ENCODE results near the gene ZHX3.
"Not testable (repeated sequence)": the region's sequence is repeated elsewhere in the genome, so short reads cannot be mapped to it uniquely, and the experiment has no call there.

Gene ZHX3

GRCh38 chr20:41242807-41243206 lies 74.7 kb downstream of the ZHX3 start:
- H3K9me3 Mint-ChIP-seq = no peaks in the 10 kb centered on the region
- peak overlapping the region; percentile 27 for H3K27ac Mint-ChIP-seq
- peaks cover 5% of the 10 kb centered on the region for H3K4me1 Mint-ChIP-seq
- no peak for DNase-seq (ENCODE audit: low spot score in 2 of 2)
- peak; percentile 65 for ATAC-seq
- peaks cover 6% of the 10 kb centered on the region for H3K36me3 Mint-ChIP-seq
- H3K4me3 Mint-ChIP-seq = no peak overlapping the region

- ATAC-seq (no peak), DNase-seq (ENCODE audit: low spot score in 2 of 2) (no peak)
- Mint-ChIP-seq H3K27ac (peak overlapping the region; percentile 27), H3K4me1 (peaks cover 5% of the 10 kb centered on the region), H3K4me3 (no peak overlapping the region), H3K36me3 (peaks cover 6% of the 10 kb centered on the region), H3K9me3 (no peaks in the 10 kb centered on the region)
Observed at GRCh38 chr20:41242352-41242751, 75.2 kb downstream of the ZHX3 start.

- peaks cover 14% of the 10 kb centered on the region for H3K4me1 Mint-ChIP-seq
- not testable (repeated sequence) for DNase-seq (ENCODE audit: low spot score in 2 of 2); H3K9me3 Mint-ChIP-seq; H3K27ac Mint-ChIP-seq; ATAC-seq; H3K36me3 Mint-ChIP-seq; H3K4me3 Mint-ChIP-seq
Observed at GRCh38 chr20:41237233-41237632, 80.3 kb downstream of the ZHX3 start.

GRCh38 chr20:41236818-41237217 lies 80.7 kb downstream of the ZHX3 start:
- ATAC-seq; H3K36me3 Mint-ChIP-seq; H3K9me3 Mint-ChIP-seq; H3K27ac Mint-ChIP-seq; DNase-seq (ENCODE audit: low spot score in 2 of 2); H3K4me3 Mint-ChIP-seq: not testable (repeated sequence)
- peaks cover 15% of the 10 kb centered on the region for H3K4me1 Mint-ChIP-seq

- ATAC-seq (no peak), DNase-seq (ENCODE audit: low spot score in 2 of 2) (no peak)
- H3K4me1 Mint-ChIP-seq = peaks cover 15% of the 10 kb centered on the region
- peaks cover 6% of the 10 kb centered on the region for H3K36me3 Mint-ChIP-seq
- H3K4me3 Mint-ChIP-seq = no peak overlapping the region
- H3K27ac Mint-ChIP-seq = no peak overlapping the region
- H3K9me3 Mint-ChIP-seq = no peaks in the 10 kb centered on the region
Observed at GRCh38 chr20:41234546-41234945, 83.0 kb downstream of the ZHX3 start.

GRCh38 chr20:41234041-41234440 lies 83.5 kb downstream of the ZHX3 start:
- Mint-ChIP-seq H3K4me1 (peaks cover 15% of the 10 kb centered on the region), H3K27ac (no peak overlapping the region), H3K36me3 (peaks cover 6% of the 10 kb centered on the region), H3K9me3 (no peaks in the 10 kb centered on the region), H3K4me3 (no peak overlapping the region)
- ATAC-seq (no peak), DNase-seq (ENCODE audit: low spot score in 2 of 2) (no peak)

- H3K4me3 Mint-ChIP-seq = peak overlapping the region; percentile 2
- ATAC-seq = peak; percentile 67
- H3K4me1 Mint-ChIP-seq = peaks cover 15% of the 10 kb centered on the region
- H3K36me3 Mint-ChIP-seq = peaks cover 4% of the 10 kb centered on the region
- H3K27ac Mint-ChIP-seq = no peak overlapping the region
- DNase-seq (ENCODE audit: low spot score in 2 of 2) = no peak
- H3K9me3 Mint-ChIP-seq = no peaks in the 10 kb centered on the region
Observed at GRCh38 chr20:41232973-41233926, 84.3 kb downstream of the ZHX3 start.

- DNase-seq (ENCODE audit: low spot score in 2 of 2) (no peak), ATAC-seq (no peak)
- Mint-ChIP-seq H3K9me3 (no peaks in the 10 kb centered on the region), H3K27ac (no peak overlapping the region), H3K4me1 (peaks cover 15% of the 10 kb centered on the region), H3K4me3 (no peak overlapping the region), H3K36me3 (no peaks in the 10 kb centered on the region)
Observed at GRCh38 chr20:41231136-41231535, 86.4 kb downstream of the ZHX3 start.

- Mint-ChIP-seq H3K4me1 (peaks cover 15% of the 10 kb centered on the region), H3K4me3 (no peak overlapping the region), H3K36me3 (no peaks in the 10 kb centered on the region), H3K9me3 (no peaks in the 10 kb centered on the region), H3K27ac (no peak overlapping the region)
- DNase-seq (ENCODE audit: low spot score in 2 of 2) (no peak), ATAC-seq (no peak)
Observed at GRCh38 chr20:41230136-41230535, 87.4 kb downstream of the ZHX3 start.

- peaks cover 15% of the 10 kb centered on the region for H3K4me1 Mint-ChIP-seq
- no peaks in the 10 kb centered on the region for H3K9me3 Mint-ChIP-seq
- DNase-seq (ENCODE audit: low spot score in 2 of 2) (no peak), ATAC-seq (no peak)
- no peak overlapping the region for H3K27ac Mint-ChIP-seq
- no peaks in the 10 kb centered on the region for H3K36me3 Mint-ChIP-seq
- H3K4me3 Mint-ChIP-seq = no peak overlapping the region
Observed at GRCh38 chr20:41229259-41229658, 88.3 kb downstream of the ZHX3 start.

GRCh38 chr20:41228858-41229257 lies 88.7 kb downstream of the ZHX3 start:
- ATAC-seq = no peak
- H3K9me3 Mint-ChIP-seq = no peaks in the 10 kb centered on the region
- H3K4me3 Mint-ChIP-seq = no peak overlapping the region
- H3K4me1 Mint-ChIP-seq = peaks cover 15% of the 10 kb centered on the region
- no peak for DNase-seq (ENCODE audit: low spot score in 2 of 2)
- peak overlapping the region; percentile 26 for H3K27ac Mint-ChIP-seq
- H3K36me3 Mint-ChIP-seq = no peaks in the 10 kb centered on the region

- no peaks in the 10 kb centered on the region for H3K9me3 Mint-ChIP-seq
- no peak for DNase-seq (ENCODE audit: low spot score in 2 of 2)
- H3K36me3 Mint-ChIP-seq = no peaks in the 10 kb centered on the region
- no peak overlapping the region for H3K27ac Mint-ChIP-seq
- ATAC-seq = no peak
- no peaks in the 10 kb centered on the region for H3K4me1 Mint-ChIP-seq
- H3K4me3 Mint-ChIP-seq = no peak overlapping the region
Observed at GRCh38 chr20:41226426-41226825, 91.1 kb downstream of the ZHX3 start.

- Mint-ChIP-seq H3K4me3 (no peak overlapping the region), H3K4me1 (no peaks in the 10 kb centered on the region), H3K27ac (no peak overlapping the region), H3K9me3 (no peaks in the 10 kb centered on the region), H3K36me3 (no peaks in the 10 kb centered on the region)
- DNase-seq (ENCODE audit: low spot score in 2 of 2) (no peak), ATAC-seq (no peak)
Observed at GRCh38 chr20:41225091-41225490, 92.4 kb downstream of the ZHX3 start.

- no peaks in the 10 kb centered on the region for H3K9me3 Mint-ChIP-seq
- ATAC-seq (no peak), DNase-seq (ENCODE audit: low spot score in 2 of 2) (no peak)
- H3K4me1 Mint-ChIP-seq = no peaks in the 10 kb centered on the region
- no peak overlapping the region for H3K4me3 Mint-ChIP-seq
- H3K36me3 Mint-ChIP-seq = no peaks in the 10 kb centered on the region
- H3K27ac Mint-ChIP-seq = no peak overlapping the region
Observed at GRCh38 chr20:41224281-41224680, 93.2 kb downstream of the ZHX3 start.

GRCh38 chr20:41223112-41223511 lies 94.4 kb downstream of the ZHX3 start:
- ATAC-seq = no peak
- H3K4me3 Mint-ChIP-seq = no peak overlapping the region
- no peaks in the 10 kb centered on the region for H3K9me3 Mint-ChIP-seq
- no peak for DNase-seq (ENCODE audit: low spot score in 2 of 2)
- no peak overlapping the region for H3K27ac Mint-ChIP-seq
- no peaks in the 10 kb centered on the region for H3K4me1 Mint-ChIP-seq
- H3K36me3 Mint-ChIP-seq = no peaks in the 10 kb centered on the region

GRCh38 chr20:41222703-41223102 lies 94.8 kb downstream of the ZHX3 start:
- Mint-ChIP-seq H3K9me3 (no peaks in the 10 kb centered on the region), H3K36me3 (no peaks in the 10 kb centered on the region), H3K4me1 (no peaks in the 10 kb centered on the region), H3K27ac (no peak overlapping the region), H3K4me3 (no peak overlapping the region)
- DNase-seq (ENCODE audit: low spot score in 2 of 2) (no peak), ATAC-seq (no peak)
